NCI-H510A treated with DMSO at 0.1 percent for 48 hours (cell line): ENCODE data around the gene VPS33B.
A peak's percentile ranks its signal among the peaks of the same experiment; 100 is the strongest.
"Not testable (repeated sequence)": the region's sequence is repeated elsewhere in the genome, so short reads cannot be mapped to it uniquely, and the experiment has no call there.

ENCODE experiments used
- DNase-seq: peaks from one replicate; lab custom pipeline; 2025; lab: John Stamatoyannopoulos, UW

VPS33B gene

GRCh38 chr15:91031796-91032195 is 9.4 kb upstream of the VPS33B start:
- DNase-seq = no peak

GRCh38 chr15:91027677-91028076 is 5.3 kb upstream of the VPS33B start:
- DNase-seq = no peak

- no peak for DNase-seq
Measured at GRCh38 chr15:91023720-91024119, 1.3 kb upstream of the VPS33B start.

GRCh38 chr15:91022832-91023129 is 387 bp upstream of the VPS33B start:
- no peak for DNase-seq

- DNase-seq = no peak
Measured at GRCh38 chr15:91021516-91022074, 799 bp downstream of the VPS33B start.

- no peak for DNase-seq
Measured at GRCh38 chr15:91018158-91018557, 4.2 kb downstream of the VPS33B start.

GRCh38 chr15:91017716-91018115 is 4.7 kb downstream of the VPS33B start:
- DNase-seq = no peak

- DNase-seq = not testable (repeated sequence)
Measured at GRCh38 chr15:91013701-91014100, 8.7 kb downstream of the VPS33B start.

GRCh38 chr15:91007266-91007665 is 15.1 kb downstream of the VPS33B start:
- DNase-seq = no peak

GRCh38 chr15:91001209-91001608 is 21.2 kb downstream of the VPS33B start:
- no peak for DNase-seq

- DNase-seq = no peak
Measured at GRCh38 chr15:90998737-90999136, 23.7 kb downstream of the VPS33B start.

GRCh38 chr15:90994417-90995311 is 27.7 kb downstream of the VPS33B start, which contains the start of gene PRC1:
Gene PRC1 (minus strand): TSS chr15:90994535. CDS start chr15:90994417, 118 bp downstream.
- peak; percentile 90 for DNase-seq

GRCh38 chr15:90994059-90994416 is 28.4 kb downstream of the VPS33B start:
- DNase-seq = no peak

GRCh38 chr15:90991587-90992285 is 30.7 kb downstream of the VPS33B start:
- DNase-seq = no peak

- no peak for DNase-seq
Measured at GRCh38 chr15:90990446-90990845, 31.9 kb downstream of the VPS33B start.

- DNase-seq = no peak
Measured at GRCh38 chr15:90989040-90989768, 33.2 kb downstream of the VPS33B start.

- peak; percentile 12 for DNase-seq
Measured at GRCh38 chr15:90988296-90988695, 34.1 kb downstream of the VPS33B start.

- peak; percentile 12 for DNase-seq
Measured at GRCh38 chr15:90987561-90988141, 34.7 kb downstream of the VPS33B start.

- no peak for DNase-seq
Measured at GRCh38 chr15:90986790-90987507, 35.4 kb downstream of the VPS33B start.

GRCh38 chr15:90982135-90982534 is 40.3 kb downstream of the VPS33B start:
- DNase-seq = no peak

GRCh38 chr15:90981681-90982080 is 40.7 kb downstream of the VPS33B start:
- no peak for DNase-seq
